ENCODE measurements around the gene PROM1. TPM values are rescaled to one million over a fixed set of nuclear protein-coding genes. Genes with fewer than 3 reads are reported as not detected.

PROM1 gene
- total and polyA plus RNA-seq, 2 of the 8 experiments (the other 6 are each of a cell fraction or from before 2014, with no cell fraction given): 36.0 to 59.7 TPM

DNA sequence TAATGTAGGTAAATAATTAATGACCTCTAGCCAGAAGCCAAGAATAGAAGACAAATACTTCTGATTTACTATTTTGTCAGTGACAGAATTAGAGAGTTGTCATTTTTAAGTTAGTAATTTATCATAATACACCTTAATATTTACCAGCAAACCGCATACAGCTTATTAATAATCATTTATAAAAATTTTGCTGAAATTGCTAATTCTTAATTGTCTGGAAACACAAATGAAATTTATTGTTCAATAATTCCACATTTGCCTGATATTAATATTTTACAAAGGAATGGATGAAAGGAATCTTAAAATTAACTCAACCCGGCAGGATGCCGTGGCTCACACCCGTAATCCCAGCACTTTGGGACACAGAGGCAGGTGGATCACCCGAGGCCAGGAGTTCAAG, 44.7 kb downstream of the PROM1 start:
- Histone ChIP-seq H3K4me1 (replicated peaks in 1 of 4; ENCODE audit: control insufficient read depth in 3 of 4, insufficient read depth in 4 of 4, low read length in 3 of 4) (peaks cover 7 to 27% (median 22%) of the 10 kb centered on the region in 4 experiments), H2BK12ac (ENCODE audit: low read depth, low read length) (no peak overlapping the region), H2BK120ac (replicated peaks; ENCODE audit: low read depth, low read length) (no peak overlapping the region), H4K5ac (ENCODE audit: insufficient read length, low read depth, low read length) (no peak overlapping the region), H2BK15ac (ENCODE audit: low read length) (no peak overlapping the region), H3K18ac (ENCODE audit: extremely low read depth, low read length) (no peak overlapping the region), H3K23ac (ENCODE audit: insufficient read length) (no peak overlapping the region), H3K56ac (replicated peaks; ENCODE audit: insufficient read length, low read depth, low read length) (no peak overlapping the region), H3K14ac (ENCODE audit: insufficient read length) (no peak overlapping the region), H4K20me1 (replicated peaks in 1 of 2; ENCODE audit: control insufficient read depth in 1 of 2, insufficient read depth in 2 of 2, low read length in 2 of 2) (peaks cover 0 to 4% of the 10 kb centered on the region in 2 experiments), H3K79me1 (ENCODE audit: low read depth, low read length) (no peaks in the 10 kb centered on the region), H2AK5ac (ENCODE audit: low read depth, low read length) (no peak overlapping the region), H3K27me3 (replicated peaks in 1 of 4; ENCODE audit: control insufficient read depth in 3 of 4, extremely low read depth in 1 of 4, insufficient read depth in 3 of 4, low read length in 3 of 4) (no peaks in the 10 kb centered on the region), H3K4me3 (ENCODE audit: extremely low read depth in 1 of 4, insufficient read depth in 2 of 4, low read depth in 3 of 4, low read length in 4 of 4) (no peak overlapping the region), H3K23me2 (ENCODE audit: low read depth, low read length) (no peaks in the 10 kb centered on the region), H3K27ac (ENCODE audit: low read depth, low read length) (no peak overlapping the region), H3K79me2 (ENCODE audit: control insufficient read depth in 1 of 2, insufficient read depth in 2 of 2, low read length in 2 of 2) (peaks cover 0 to 21% of the 10 kb centered on the region in 2 experiments; a peak in 2 of 4 replicates), H2BK20ac (ENCODE audit: low read length) (no peak overlapping the region), H2AFZ (ENCODE audit: low read length) (no peak overlapping the region), H4K91ac (replicated peaks; ENCODE audit: insufficient read length, low read length) (no peak overlapping the region), H3K4me2 (ENCODE audit: insufficient read depth in 1 of 2, low read depth in 2 of 2, low read length in 2 of 2) (no peak overlapping the region), H3K36me3 (ENCODE audit: control insufficient read depth in 2 of 4, insufficient read depth in 4 of 4, low read length in 3 of 4) (peaks cover 0 to 3% (median 2%) of the 10 kb centered on the region in 4 experiments; a peak in 1 of 8 replicates), H3K9me3 (ENCODE audit: insufficient read depth in 2 of 2, low read depth in 1 of 2, low read length in 1 of 2) (no peaks in the 10 kb centered on the region), H3K9ac (replicated peaks in 1 of 4; ENCODE audit: extremely low read depth in 1 of 4, low read depth in 3 of 4, low read length in 3 of 4) (no peak overlapping the region), H3K4ac (replicated peaks; ENCODE audit: insufficient read length, low read depth, low read length) (no peak overlapping the region), H4K8ac (ENCODE audit: extremely low read depth, insufficient read depth, low read length) (no peak overlapping the region), H2BK5ac (ENCODE audit: low read depth, low read length) (no peak overlapping the region)
- 83% methylated on average over 5 of the region's 5 CpGs; no CpG with 5 or more reads in 1 of the 2 experiments for WGBS, 2 experiments (ENCODE audit: extremely low coverage in 1 of 2, insufficient coverage in 1 of 2, insufficient read length in 1 of 2, insufficient replicate concordance in 2 of 2, low coverage in 1 of 2, low lambda C conversion rate in 2 of 2, missing lambda C conversion rate in 1 of 2)
- ChIA-PET POLR2A (ENCODE audit: partially characterized antibody) (no interaction called here), CTCF (ENCODE audit: partially characterized antibody) (interaction anchor here (1.2 kb wide), 1 partner anchor 167 kb away, joined by 3 read pairs; no protein-coding TSS in a partner anchor)
- no peak for DNase-seq (ENCODE audit: low read depth in 1 of 2, low spot score in 2 of 2)
- FAIRE-seq: no peak
- no peak for TF ChIP-seq SAP30 (IDR thresholded peaks at IDR 0.05; ENCODE audit: insufficient read depth, insufficient replicate concordance, low read length)
- no peak for TF ChIP-seq CBX5 (IDR thresholded peaks at IDR 0.05; ENCODE audit: low read depth, low read length)
- no peak for TF ChIP-seq ZNF274 (IDR thresholded peaks at IDR 0.05; ENCODE audit: borderline replicate concordance, extremely low read depth, low read length)
- no peak for TF ChIP-seq CEBPB (IDR thresholded peaks at IDR 0.05; ENCODE audit: low read depth, low read length)
- no peak for TF ChIP-seq HDAC2 (IDR thresholded peaks at IDR 0.05; ENCODE audit: borderline replicate concordance in 1 of 2, low read depth in 2 of 2, low read length in 2 of 2)
- TF ChIP-seq CHD1 (IDR thresholded peaks at IDR 0.05; ENCODE audit: low read depth, low read length): no peak
- no peak for TF ChIP-seq BRCA1 (IDR thresholded peaks at IDR 0.05; ENCODE audit: low read depth, low read length)
- TF ChIP-seq RFX5 (IDR thresholded peaks at IDR 0.05; ENCODE audit: borderline replicate concordance, low read depth, low read length): no peak
- TF ChIP-seq NANOG (IDR thresholded peaks at IDR 0.05; ENCODE audit: insufficient read depth, low read depth, low read length, poor library complexity, severe bottlenecking): no peak
- no peak for TF ChIP-seq HDAC6 (IDR thresholded peaks at IDR 0.05; ENCODE audit: low read depth, low read length)

All from H1 (cell line).